RWPE2 (cell line): Measurements from ENCODE around the gene SMIM22.

ENCODE experiments used
- ATAC-seq: fragments of 200-7000 bp; cut with Tn5 transposase; 3 replicates; pipeline ENCODE4 v1.9.1; 2021; ENCODE audit warnings: low read depth
- DNase-seq: peaks from one replicate; pipeline ENCODE4 v3.0.0-alpha.2; 2020; ENCODE audit warnings: low spot score
- H3K27ac ChIP-seq: fragments of 450-650 bp; 2 replicates; pipeline ENCODE4 v1.5.1; 2017; ENCODE audit warnings: mild to moderate bottlenecking; ENCODE audit not compliant: poor library complexity, severe bottlenecking
- H3K27me3 ChIP-seq: fragments of 250-450 bp; sonication (Bioruptor Pico); 2 replicates; pipeline ENCODE4 v1.5.1; 2021; ENCODE audit warnings: mild to moderate bottlenecking, moderate library complexity; ENCODE audit not compliant: insufficient read depth, poor library complexity, severe bottlenecking
- H3K36me3 ChIP-seq: fragments of 250-450 bp; sonication (Bioruptor Pico); 2 replicates; pipeline ENCODE4 v1.5.1; 2020; ENCODE audit warnings: low read depth, mild to moderate bottlenecking, moderate library complexity
- H3K4me1 ChIP-seq: fragments of 250-450 bp; sonication (Bioruptor Pico); 2 replicates; pipeline ENCODE4 v1.5.1; 2021; ENCODE audit warnings: mild to moderate bottlenecking, moderate library complexity; ENCODE audit not compliant: insufficient read depth, poor library complexity, severe bottlenecking
- H3K4me3 ChIP-seq: fragments of 250-450 bp; sonication (Bioruptor Pico); 2 replicates; pipeline ENCODE4 v1.5.1; 2021; ENCODE audit warnings: mild to moderate bottlenecking, moderate library complexity; ENCODE audit not compliant: severe bottlenecking
- H3K9me3 ChIP-seq: fragments of 250-450 bp; sonication (Bioruptor Pico); 2 replicates; pipeline ENCODE4 v1.5.1; 2021; ENCODE audit warnings: mild to moderate bottlenecking, moderate library complexity; ENCODE audit not compliant: severe bottlenecking
- CTCF ChIP-seq: fragments of 450-650 bp; IDR thresholded peaks from one replicate; pipeline ENCODE4 v1.5.1; 2017; ENCODE audit warnings: mild to moderate bottlenecking, moderate library complexity; ENCODE audit not compliant: poor library complexity, severe bottlenecking

Gene SMIM22

GRCh38 chr16:4795181-4795827 is at the start of gene SMIM22:
TSS of gene SMIM22 (plus strand) at chr16:4795369. CDS start at chr16:4795735, 366 bp downstream.
- H3K4me1 ChIP-seq, result peaks cover 2% of the 10 kb centered on the region
- H3K4me3 ChIP-seq, result peak within 1 kb of the TSS; percentile 5
- no peak within 1 kb of the TSS for H3K27ac ChIP-seq
- no peak for TF ChIP-seq CTCF
- no peaks in the 10 kb centered on the region for H3K36me3 ChIP-seq
- H3K27me3 ChIP-seq, result no peaks in the 10 kb centered on the region
- DNase-seq, result no peak
- peak; percentile 54; the same call in 2 of the 3 replicates for ATAC-seq
- H3K9me3 ChIP-seq, result no peaks in the 10 kb centered on the region

- Histone ChIP-seq H3K4me1 (peaks cover 3% of the 10 kb centered on the region), H3K27ac (no peak overlapping the region), H3K4me3 (no peak overlapping the region), H3K36me3 (no peaks in the 10 kb centered on the region), H3K27me3 (no peaks in the 10 kb centered on the region), H3K9me3 (no peaks in the 10 kb centered on the region)
- no peak for TF ChIP-seq CTCF
- ATAC-seq (no peak), DNase-seq (no peak)
Observed at GRCh38 chr16:4746215-4746614, 49.0 kb upstream of the SMIM22 start.

- H3K4me3 ChIP-seq, result no peak overlapping the region
- no peaks in the 10 kb centered on the region for H3K9me3 ChIP-seq
- TF ChIP-seq CTCF, result no peak
- H3K27me3 ChIP-seq, result no peaks in the 10 kb centered on the region
- DNase-seq (no peak), ATAC-seq (peak; percentile 12; the same call in 1 of the 3 replicates)
- H3K36me3 ChIP-seq, result peaks cover 1% of the 10 kb centered on the region; the same call in 1 of the 2 replicates
- H3K4me1 ChIP-seq, result peaks cover 3% of the 10 kb centered on the region
- no peak overlapping the region for H3K27ac ChIP-seq
Observed at GRCh38 chr16:4746991-4747574, 48.1 kb upstream of the SMIM22 start.

GRCh38 chr16:4747906-4748681 is 47.1 kb upstream of the SMIM22 start:
- Histone ChIP-seq H3K27ac (no peak overlapping the region), H3K4me1 (peaks cover 3% of the 10 kb centered on the region), H3K4me3 (no peak overlapping the region), H3K9me3 (no peaks in the 10 kb centered on the region), H3K27me3 (no peaks in the 10 kb centered on the region), H3K36me3 (peaks cover 11% of the 10 kb centered on the region; the same call in 1 of the 2 replicates)
- no peak for TF ChIP-seq CTCF
- no peak for ATAC-seq
- no peak for DNase-seq
